ENCODE data around the gene PTPRN2. TPM values are rescaled to one million over a fixed set of nuclear protein-coding genes. Genes with fewer than 3 reads are reported as not detected.
"Not testable (repeated sequence)": the region's sequence is repeated elsewhere in the genome, so short reads cannot be mapped to it uniquely, and the experiment has no call there.

Gene PTPRN2
- polyA plus RNA-seq, 1 experiment = 0.02 TPM

GRCh38 chr7:157735826-157736225 lies 851.8 kb downstream of the PTPRN2 start:
- Histone ChIP-seq H3K9me3 (ENCODE audit: control insufficient read depth, insufficient read depth, low read length) (peaks cover 77% of the 10 kb centered on the region), H3K27ac (ENCODE audit: low read depth, low read length) (no peak overlapping the region), H3K4me3 (ENCODE audit: low read depth, low read length) (no peak overlapping the region), H3K27me3 (ENCODE audit: control insufficient read depth, insufficient read depth, low read length) (no peaks in the 10 kb centered on the region)
- POLR2A ChIA-PET = no interaction called here
- no peak for DNase-seq (ENCODE audit: low read depth, low spot score)
- no peak for TF ChIP-seq CTCF (IDR thresholded peaks at IDR 0.05; ENCODE audit: low read depth, low read length)
- CTCF ChIA-PET = no interaction called here

- no peak for DNase-seq (ENCODE audit: low read depth, low spot score)
- CTCF ChIA-PET = no interaction called here
- Histone ChIP-seq H3K4me3 (ENCODE audit: low read depth, low read length) (no peak overlapping the region), H3K9me3 (ENCODE audit: control insufficient read depth, insufficient read depth, low read length) (peaks cover 77% of the 10 kb centered on the region), H3K27me3 (ENCODE audit: control insufficient read depth, insufficient read depth, low read length) (no peaks in the 10 kb centered on the region), H3K27ac (ENCODE audit: low read depth, low read length) (no peak overlapping the region)
- POLR2A ChIA-PET = no interaction called here
- no peak for TF ChIP-seq CTCF (IDR thresholded peaks at IDR 0.05; ENCODE audit: low read depth, low read length)
Measured at GRCh38 chr7:157734676-157735640, 852.7 kb downstream of the PTPRN2 start.

DNA sequence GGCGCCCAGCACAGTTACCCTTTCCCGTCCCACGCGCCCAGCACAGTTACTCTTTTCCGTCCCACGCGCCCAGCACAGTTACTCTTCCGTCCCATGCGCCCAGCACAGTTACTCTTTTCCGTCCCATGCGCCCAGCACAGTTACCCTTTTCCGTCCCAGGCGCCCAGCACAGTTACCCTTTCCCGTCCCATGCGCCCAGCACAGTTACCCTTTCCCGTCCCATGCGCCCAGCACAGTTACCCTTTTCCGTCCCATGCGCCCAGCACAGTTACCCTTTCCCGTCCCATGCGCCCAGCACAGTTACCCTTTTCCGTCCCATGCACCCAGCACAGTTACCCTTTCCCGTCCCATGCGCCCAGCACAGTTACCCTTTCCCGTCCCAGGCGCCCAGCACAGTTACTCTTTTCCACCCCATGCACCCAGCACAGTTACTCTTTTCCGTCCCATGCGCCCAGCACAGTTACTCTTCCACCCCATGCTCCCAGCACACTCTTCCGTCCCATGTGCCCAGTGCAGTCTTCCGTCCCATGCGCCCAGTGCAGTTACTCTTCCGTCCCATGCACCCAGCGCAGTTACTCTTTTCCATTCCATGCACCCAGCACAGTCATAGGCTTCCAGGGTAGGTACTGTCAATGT lies 853.7 kb downstream of the PTPRN2 start:
- CTCF ChIA-PET = not testable (repeated sequence)

GRCh38 chr7:157731126-157731525 lies 856.5 kb downstream of the PTPRN2 start:
- Histone ChIP-seq H3K9me3 (ENCODE audit: control insufficient read depth, insufficient read depth, low read length) (peaks cover 74% of the 10 kb centered on the region), H3K27me3 (ENCODE audit: control insufficient read depth, insufficient read depth, low read length) (no peaks in the 10 kb centered on the region), H3K27ac (ENCODE audit: low read depth, low read length) (no peak overlapping the region), H3K4me3 (ENCODE audit: low read depth, low read length) (no peak overlapping the region)
- no peak for DNase-seq (ENCODE audit: low read depth, low spot score)
- CTCF ChIA-PET = no interaction called here
- no peak for TF ChIP-seq CTCF (IDR thresholded peaks at IDR 0.05; ENCODE audit: low read depth, low read length)
- POLR2A ChIA-PET = no interaction called here

More for the DNA sequence above, 853.7 kb downstream of the PTPRN2 start:
- H3K27ac ChIP-seq (ENCODE audit: low read depth, low read length); POLR2A ChIA-PET; H3K4me3 ChIP-seq (ENCODE audit: low read depth, low read length); DNase-seq (ENCODE audit: low read depth, low spot score); H3K27me3 ChIP-seq (ENCODE audit: control insufficient read depth, insufficient read depth, low read length): not testable (repeated sequence)
- peaks cover 76% of the 10 kb centered on the region for H3K9me3 ChIP-seq (ENCODE audit: control insufficient read depth, insufficient read depth, low read length)

- Histone ChIP-seq H3K27me3 (ENCODE audit: control insufficient read depth, insufficient read depth, low read length) (no peaks in the 10 kb centered on the region), H3K9me3 (ENCODE audit: control insufficient read depth, insufficient read depth, low read length) (peaks cover 70% of the 10 kb centered on the region), H3K27ac (ENCODE audit: low read depth, low read length) (no peak overlapping the region), H3K4me3 (ENCODE audit: low read depth, low read length) (no peak overlapping the region)
- no peak for DNase-seq (ENCODE audit: low read depth, low spot score)
- POLR2A ChIA-PET = no interaction called here
- CTCF ChIA-PET = no interaction called here
- no peak for TF ChIP-seq CTCF (IDR thresholded peaks at IDR 0.05; ENCODE audit: low read depth, low read length)
Measured at GRCh38 chr7:157730614-157731013, 857.0 kb downstream of the PTPRN2 start.
